C4-2B (cell line): ENCODE data around the gene IGF2R.

Experiments
- H3K27ac ChIP-seq: fragments of 450-650 bp; 2 replicates; pipeline ENCODE4 v1.5.1; 2017
- ZFX ChIP-seq: fragments of 450-650 bp; IDR thresholded peaks from 2 replicates; pipeline ENCODE4 v1.6.1; 2017
- TF ChIP-seq, protein P1 (sequence below): fragments of 450-650 bp; conservative IDR thresholded peaks from 2 replicates; pipeline ENCODE4 v1.5.1; 2017; ENCODE audit warnings: mild to moderate bottlenecking

Gene IGF2R

GRCh38 chr6:160146454-160147145 lies 177.7 kb downstream of the IGF2R start:
- no peak overlapping the region for H3K27ac ChIP-seq
- no peak for TF ChIP-seq ZFX
- TF ChIP-seq, protein P1, sequence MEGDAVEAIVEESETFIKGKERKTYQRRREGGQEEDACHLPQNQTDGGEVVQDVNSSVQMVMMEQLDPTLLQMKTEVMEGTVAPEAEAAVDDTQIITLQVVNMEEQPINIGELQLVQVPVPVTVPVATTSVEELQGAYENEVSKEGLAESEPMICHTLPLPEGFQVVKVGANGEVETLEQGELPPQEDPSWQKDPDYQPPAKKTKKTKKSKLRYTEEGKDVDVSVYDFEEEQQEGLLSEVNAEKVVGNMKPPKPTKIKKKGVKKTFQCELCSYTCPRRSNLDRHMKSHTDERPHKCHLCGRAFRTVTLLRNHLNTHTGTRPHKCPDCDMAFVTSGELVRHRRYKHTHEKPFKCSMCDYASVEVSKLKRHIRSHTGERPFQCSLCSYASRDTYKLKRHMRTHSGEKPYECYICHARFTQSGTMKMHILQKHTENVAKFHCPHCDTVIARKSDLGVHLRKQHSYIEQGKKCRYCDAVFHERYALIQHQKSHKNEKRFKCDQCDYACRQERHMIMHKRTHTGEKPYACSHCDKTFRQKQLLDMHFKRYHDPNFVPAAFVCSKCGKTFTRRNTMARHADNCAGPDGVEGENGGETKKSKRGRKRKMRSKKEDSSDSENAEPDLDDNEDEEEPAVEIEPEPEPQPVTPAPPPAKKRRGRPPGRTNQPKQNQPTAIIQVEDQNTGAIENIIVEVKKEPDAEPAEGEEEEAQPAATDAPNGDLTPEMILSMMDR: no peak

GRCh38 chr6:160147146-160147536 lies 178.3 kb downstream of the IGF2R start:
- TF ChIP-seq ZFX: no peak
- TF ChIP-seq, protein P1: no peak

DNA sequence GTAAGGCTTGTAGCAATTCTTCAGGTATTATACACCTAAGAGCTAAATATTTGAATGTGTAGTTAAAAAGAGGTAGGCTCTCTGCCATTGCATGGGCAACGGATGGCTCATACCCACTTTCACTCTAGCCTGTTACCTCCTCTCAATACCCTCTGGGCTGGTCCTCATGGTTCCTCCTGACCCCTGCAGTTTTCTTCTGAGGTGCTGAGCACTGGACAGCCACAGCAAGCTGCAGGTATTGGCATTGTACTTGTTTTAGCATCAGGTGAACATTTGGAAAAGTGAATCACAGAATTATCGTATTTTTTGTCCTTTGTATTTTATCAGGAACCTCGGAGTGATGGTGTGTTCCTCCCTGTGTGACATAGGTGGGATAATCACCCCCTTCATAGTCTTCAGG lies 185.6 kb downstream of the IGF2R start:
- TF ChIP-seq, protein P1: no peak
- TF ChIP-seq ZFX: no peak
- no peak overlapping the region; the same call in 1 of the 2 replicates for H3K27ac ChIP-seq

More at GRCh38 chr6:160147146-160147536, 178.3 kb downstream of the IGF2R start:
- no peak overlapping the region for H3K27ac ChIP-seq

DNA sequence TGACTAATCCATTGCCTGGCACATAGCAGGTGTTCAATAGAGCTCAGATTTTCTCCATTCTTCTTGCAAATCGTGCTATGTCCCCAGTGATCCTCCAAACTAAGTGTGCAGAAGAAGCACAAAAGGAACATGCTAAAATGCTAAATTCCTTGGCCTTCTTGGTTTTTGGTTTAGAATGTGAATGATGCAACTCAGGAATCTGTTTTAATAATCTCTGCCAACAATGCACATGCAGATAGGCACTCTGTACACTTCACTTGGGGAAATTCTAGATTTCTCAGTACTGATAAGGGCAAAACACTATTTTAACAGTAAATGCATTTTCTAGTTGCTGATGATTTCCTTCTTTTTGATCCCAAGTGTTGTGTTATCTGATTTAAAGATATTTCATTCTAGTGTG lies 188.0 kb downstream of the IGF2R start:
- TF ChIP-seq, protein P1: no peak
- TF ChIP-seq ZFX: no peak
- no peak overlapping the region for H3K27ac ChIP-seq

GRCh38 chr6:160160450-160160849 lies 191.6 kb downstream of the IGF2R start:
- peak overlapping the region; percentile 63 for H3K27ac ChIP-seq
- TF ChIP-seq, protein P1: peak; percentile 50
- no peak for TF ChIP-seq ZFX
